ENCODE data around the gene TMPRSS12. TPM values are rescaled to one million over a fixed set of nuclear protein-coding genes. Genes with fewer than 3 reads are reported as not detected.
A peak's percentile ranks its signal among the peaks of the same experiment; 100 is the strongest.

The TMPRSS12 gene
- total and polyA plus RNA-seq, 9 of the 15 experiments (the other 6 are each of a cell fraction or from before 2014, with no cell fraction given), result 0.04 TPM; not detected in 8

GRCh38 chr12:50925920-50926319 is 83.2 kb downstream of the TMPRSS12 start:
- no peak for TF ChIP-seq NR4A1 (CRISPR knock-in tag; IDR thresholded peaks at IDR 0.05)
- TF ChIP-seq NR4A1 (tag; IDR thresholded peaks at IDR 0.05), result no peak
- no peak for TF ChIP-seq E2F3 (CRISPR knock-in tag; IDR thresholded peaks at IDR 0.05)
- 0 out of 2 replicates have a peak, but pooled peaks have one; percentile 45 for TF ChIP-seq LARP7 (IDR thresholded peaks at IDR 0.05)
- no peak for TF ChIP-seq SIRT6 (IDR thresholded peaks at IDR 0.05; ENCODE audit: low read depth, low read length)
- no peak for TF ChIP-seq TAF7 (tag; IDR thresholded peaks at IDR 0.05)
- peak; percentile 22; the same call in 1 of the 2 replicates for TF ChIP-seq ZNF384 (IDR thresholded peaks at IDR 0.05; ENCODE audit: low read depth, low read length)
- TF ChIP-seq CHD1 (IDR thresholded peaks at IDR 0.05; ENCODE audit: low read length), result no peak
- no peak for TF ChIP-seq ZC3H8 (IDR thresholded peaks at IDR 0.05)
- 0 out of 2 replicates have a peak, but pooled peaks have one; percentile 37 for TF ChIP-seq CEBPB (tag; IDR thresholded peaks at IDR 0.05)
- TF ChIP-seq CREB3 (tag; conservative IDR thresholded peaks at IDR 0.05; ENCODE audit: low read depth), result no peak
- no peak for TF ChIP-seq ILF3 (IDR thresholded peaks at IDR 0.05; ENCODE audit: borderline replicate concordance)
- no peak for TF ChIP-seq TFE3 (CRISPR knock-in tag; IDR thresholded peaks at IDR 0.05)
- no peak for TF ChIP-seq CSDE1 (IDR thresholded peaks at IDR 0.05)
- no peak for TF ChIP-seq GABPB1 (CRISPR knock-in tag; IDR thresholded peaks at IDR 0.05)
- Histone ChIP-seq H3K27me3 (ENCODE audit: control insufficient read depth in 2 of 2, insufficient read depth in 2 of 2, low read length in 2 of 2) (no peaks in the 10 kb centered on the region), H3K9me1 (ENCODE audit: control insufficient read depth, insufficient read depth, low read length) (no peaks in the 10 kb centered on the region), H3K4me3 (peak overlapping the region; percentile 61), H3K9ac (ENCODE audit: insufficient read depth in 1 of 2, low read depth in 2 of 2, low read length in 2 of 2) (peak overlapping the region; percentile 73 to 81; a peak in 3 of 4 replicates), H4K20me1 (replicated peaks; ENCODE audit: control insufficient read depth, insufficient read depth, low read length) (no peaks in the 10 kb centered on the region), H3K9me3 (replicated peaks; ENCODE audit: control insufficient read depth, insufficient read depth, low read depth, low read length) (no peaks in the 10 kb centered on the region; the same call in 1 of the 2 replicates), H2AFZ (ENCODE audit: low read depth, low read length) (0 out of 2 replicates have a peak overlapping the region, but pooled peaks have one; percentile 14), H3K4me1 (replicated peaks in 1 of 2; ENCODE audit: control insufficient read depth in 2 of 2, insufficient read depth in 2 of 2, low read length in 2 of 2) (peaks cover 3 to 21% of the 10 kb centered on the region in 2 experiments; a peak in 4 of 5 replicates), H3K36me3 (ENCODE audit: control insufficient read depth, insufficient read depth, low read length) (no peaks in the 10 kb centered on the region; the same call in 2 of the 3 replicates), H3K4me2 (ENCODE audit: insufficient read depth, low read length) (peak overlapping the region; percentile 85), H3K79me2 (ENCODE audit: control insufficient read depth, insufficient read depth, low read length) (peaks cover 46% of the 10 kb centered on the region), H3K27ac (ENCODE audit: extremely low read depth, low read depth, low read length) (peak overlapping the region; percentile 41; the same call in 2 of the 3 replicates)
- POLR2A ChIA-PET, result interaction anchor here (0.8 kb wide), 1 partner anchor 305 kb away, joined by 3 read pairs; no protein-coding TSS in a partner anchor
- no TSS peak for BruUV-seq (replicated peaks)
- ATAC-seq (0 out of 3 replicates have a peak, but pooled peaks have one; percentile 5), FAIRE-seq (no peak), DNase-seq (ENCODE audit: extremely low read depth in 1 of 4, low spot score in 3 of 4) (no peak)
- in situ Hi-C loops (cut with MboI), result no loop called here
- CTCF ChIA-PET (ENCODE audit: low intra/inter-chr PET ratio), result no interaction called here
- intact Hi-C loops (cut with micrococcal nuclease), result loop anchor here (5.0 to 10.0 kb wide), 3 partner anchors 99 to 161 kb away; partner anchors contain the start of genes ATF1 and SLC11A2
- 0% methylated on average over 1 of the region's 1 CpG for WGBS (ENCODE audit: insufficient coverage, low coverage, missing lambda C conversion rate)
